Fibroblast of lung (primary cell): ENCODE data around the gene KLC1. TPM values are rescaled to one million over a fixed set of nuclear protein-coding genes. Genes with fewer than 3 reads are reported as not detected.
A peak's percentile ranks its signal among the peaks of the same experiment; 100 is the strongest.

Source experiments
- DNase-seq, 2 donors: peaks; one replicate each; pipeline versions ENCODE4 v3.0.0 to v3.0.0-alpha.2; 2010; ENCODE audit warnings: low read depth in 2 of 2
- H2AFZ ChIP-seq: 2 replicates; pipeline ENCODE4 v1.5.1; 2012; ENCODE audit warnings: low read length, control low read depth, inconsistent platforms
- H3K27ac ChIP-seq: 2 replicates; pipeline ENCODE4 v1.5.1; 2011; ENCODE audit warnings: low read length, control low read depth; ENCODE audit not compliant: insufficient read depth
- H3K27me3 ChIP-seq: 2 replicates; pipeline ENCODE4 v1.5.1; 2011; ENCODE audit warnings: mild to moderate bottlenecking, low read length; ENCODE audit not compliant: control insufficient read depth, insufficient read depth
- H3K36me3 ChIP-seq: 2 replicates; pipeline ENCODE4 v1.5.1; 2011; ENCODE audit warnings: low read length; ENCODE audit not compliant: control insufficient read depth, insufficient read depth
- H3K4me1 ChIP-seq: 2 replicates; pipeline ENCODE4 v1.5.1; 2011; ENCODE audit warnings: low read length; ENCODE audit not compliant: control insufficient read depth, insufficient read depth; ENCODE audit errors: extremely low read depth
- H3K4me2 ChIP-seq: 2 replicates; pipeline ENCODE4 v1.5.1; 2011; ENCODE audit warnings: low read length, control low read depth; ENCODE audit not compliant: insufficient read depth; ENCODE audit errors: extremely low read depth
- H3K4me3 ChIP-seq, 4 experiments: fragments of 200-600 bp in 1 of 4; sonication (generic) in 1 of 4; replicated peaks in 1 of 4; 2 replicates each; pipeline ENCODE4 v1.5.1; 2011 to 2016; ENCODE audit warnings: low read length in 4 of 4, low read depth in 3 of 4, mild to moderate bottlenecking in 3 of 4, control low read depth in 2 of 4, inconsistent platforms in 1 of 4, mixed read lengths in 1 of 4; ENCODE audit not compliant: insufficient read depth in 1 of 4; ENCODE audit errors: control extremely low read depth in 1 of 4
- H3K79me2 ChIP-seq: 2 replicates; pipeline ENCODE4 v1.5.1; 2012; ENCODE audit warnings: mild to moderate bottlenecking, low read length, inconsistent platforms; ENCODE audit not compliant: control insufficient read depth, insufficient read depth
- H3K9ac ChIP-seq: 2 replicates; pipeline ENCODE4 v1.5.1; 2011; ENCODE audit warnings: mild to moderate bottlenecking, low read length, control low read depth; ENCODE audit not compliant: insufficient read depth
- H3K9me3 ChIP-seq: 2 replicates; pipeline ENCODE4 v1.5.1; 2012; ENCODE audit warnings: low read depth, low read length; ENCODE audit not compliant: control insufficient read depth, insufficient read depth
- H4K20me1 ChIP-seq: 2 replicates; pipeline ENCODE4 v1.5.1; 2011; ENCODE audit warnings: low read length; ENCODE audit not compliant: control insufficient read depth, insufficient read depth; ENCODE audit errors: extremely low read depth
- CTCF ChIP-seq, 2 donors: IDR thresholded peaks in 1 of 2; conservative IDR thresholded peaks in 1 of 2; 1 replicate in 1 of 2; 2 replicates in 1 of 2; pipeline ENCODE4 v1.5.1; 2011 to 2012; ENCODE audit warnings: low read length in 2 of 2, control low read depth in 1 of 2, inconsistent platforms in 1 of 2, low read depth in 1 of 2, mild to moderate bottlenecking in 1 of 2
- EZH2 ChIP-seq: IDR thresholded peaks from 2 replicates; pipeline ENCODE4 v1.5.1; 2012; ENCODE audit warnings: low read length, control low read depth, mild to moderate bottlenecking; ENCODE audit errors: missing control alignments
- polyA plus RNA-seq, 2 donors: library from polyadenylated mRNA; depleted of rRNA in 1 of 2; stranded (reverse) in 1 of 2; unstranded in 1 of 2; fragments of >200 nt; gene quantifications; 2 replicates each; pipeline ENCODE4 v1.2.1, GENCODE V29; 2011 to 2012; ENCODE audit warnings: missing spikeins in 1 of 2
- total RNA-seq: library from RNA; depleted of rRNA; stranded (reverse); fragments of >200 nt; gene quantifications from 2 replicates; pipeline ENCODE4 v1.2.1, GENCODE V29; 2014

Gene KLC1
- total and polyA plus RNA-seq, 2 donors (not counting 1 experiment from before 2014, with no cell fraction given) = 180 to 219 TPM

- Histone ChIP-seq H3K27ac (no peak overlapping the region), H3K79me2 (peaks cover 20% of the 10 kb centered on the region), H4K20me1 (no peaks in the 10 kb centered on the region), H3K27me3 (no peaks in the 10 kb centered on the region), H3K36me3 (peaks cover 22% of the 10 kb centered on the region), H3K4me2 (no peak overlapping the region), H3K9me3 (no peaks in the 10 kb centered on the region), H2AFZ (no peak overlapping the region), H3K9ac (no peak overlapping the region), H3K4me3 (no peak overlapping the region), H3K4me1 (peaks cover 2% of the 10 kb centered on the region)
- no peak for TF ChIP-seq EZH2
- TF ChIP-seq CTCF (conservative IDR thresholded peaks at IDR 0.05 in 1 of 2, IDR thresholded peaks at IDR 0.05 in 1 of 2; ENCODE audit: low read depth in 1 of 2, low read length in 2 of 2) = no peak
- DNase-seq = no peak
Measured at GRCh38 chr14:103710771-103711377, 81.9 kb downstream of the KLC1 start.

- Histone ChIP-seq H3K4me1 (peaks cover 2% of the 10 kb centered on the region), H3K36me3 (peaks cover 17% of the 10 kb centered on the region), H3K27me3 (no peaks in the 10 kb centered on the region), H3K27ac (peak overlapping the region; percentile 22), H4K20me1 (no peaks in the 10 kb centered on the region), H3K4me2 (no peak overlapping the region), H3K9me3 (no peaks in the 10 kb centered on the region), H2AFZ (no peak overlapping the region), H3K4me3 (no peak overlapping the region), H3K79me2 (peaks cover 26% of the 10 kb centered on the region), H3K9ac (no peak overlapping the region)
- DNase-seq = no peak
- no peak for TF ChIP-seq CTCF (conservative IDR thresholded peaks at IDR 0.05 in 1 of 2, IDR thresholded peaks at IDR 0.05 in 1 of 2; ENCODE audit: low read depth in 1 of 2, low read length in 2 of 2)
- no peak for TF ChIP-seq EZH2
Measured at GRCh38 chr14:103711516-103712431, 82.8 kb downstream of the KLC1 start.

- Histone ChIP-seq H3K4me1 (peaks cover 4% of the 10 kb centered on the region), H3K4me3 (no peak overlapping the region), H3K9me3 (no peaks in the 10 kb centered on the region), H3K27ac (no peak overlapping the region), H2AFZ (no peak overlapping the region), H3K27me3 (no peaks in the 10 kb centered on the region), H3K36me3 (peaks cover 9% of the 10 kb centered on the region), H3K79me2 (peaks cover 34% of the 10 kb centered on the region), H4K20me1 (no peaks in the 10 kb centered on the region), H3K4me2 (no peak overlapping the region), H3K9ac (no peak overlapping the region)
- no peak for DNase-seq
- TF ChIP-seq CTCF (conservative IDR thresholded peaks at IDR 0.05 in 1 of 2, IDR thresholded peaks at IDR 0.05 in 1 of 2; ENCODE audit: low read depth in 1 of 2, low read length in 2 of 2) = no peak
- no peak for TF ChIP-seq EZH2
Measured at GRCh38 chr14:103712633-103713247, 83.7 kb downstream of the KLC1 start.
